A673 (cell line): ENCODE measurements around the gene CHRNA3. TPM values are rescaled to one million over a fixed set of nuclear protein-coding genes. Genes with fewer than 3 reads are reported as not detected.

Experiments used
- BruUV-seq: library from RNA; stranded (reverse); fragments of 400-500 nt; replicated peaks from 2 replicates; lab custom pipeline; 2021; lab: Mats Ljungman, UMichigan
- CTCF ChIA-PET: fragments of 300-600 bp; sonication (Branson Sonifier 250); formaldehyde crosslinking; loops from one replicate; lab custom pipeline; 2022; ENCODE audit warnings: antibody characterized with exemption; lab: Charles Lee
- POLR2A ChIA-PET: fragments of 300-600 bp; sonication (Branson Sonifier 250); formaldehyde crosslinking; loops from one replicate; lab custom pipeline; 2022; ENCODE audit warnings: antibody characterized with exemption; ENCODE audit not compliant: low non-redundant PET; lab: Charles Lee
- DNase-seq: peaks from one replicate; pipeline ENCODE4 v3.0.0-alpha.2; 2015; ENCODE audit warnings: low spot score
- H3K27ac ChIP-seq: fragments of 200-600 bp; sonication (generic); 2 replicates; pipeline ENCODE4 v1.5.1; 2016; ENCODE audit warnings: mixed run types, low read depth, mild to moderate bottlenecking, mixed read lengths, antibody characterized with exemption, low read length; ENCODE audit not compliant: poor library complexity, severe bottlenecking
- H3K27me3 ChIP-seq: fragments of 200-600 bp; sonication (generic); replicated peaks from 2 replicates; pipeline ENCODE4 v1.6.1; 2017; ENCODE audit warnings: mixed run types, low read depth, mild to moderate bottlenecking, mixed read lengths, antibody characterized with exemption, low read length; ENCODE audit not compliant: insufficient read depth, poor library complexity
- H3K36me3 ChIP-seq: fragments of 200-600 bp; sonication (generic); 2 replicates; pipeline ENCODE4 v1.6.1; 2016; ENCODE audit warnings: mixed run types, mild to moderate bottlenecking, mixed read lengths, antibody characterized with exemption, low read length; ENCODE audit not compliant: insufficient read depth, poor library complexity, severe bottlenecking
- H3K4me1 ChIP-seq: fragments of 200-600 bp; sonication (generic); 2 replicates; pipeline ENCODE4 v1.6.1; 2017; ENCODE audit warnings: mixed run types, mild to moderate bottlenecking, mixed read lengths, antibody characterized with exemption, low read length; ENCODE audit not compliant: insufficient read depth, poor library complexity, severe bottlenecking
- H3K4me3 ChIP-seq: fragments of 200-600 bp; sonication (generic); 2 replicates; pipeline ENCODE4 v1.5.1; 2016; ENCODE audit warnings: low read depth, mixed run types, mild to moderate bottlenecking, mixed read lengths, low read length; ENCODE audit not compliant: poor library complexity, severe bottlenecking
- H3K9me3 ChIP-seq: fragments of 200-600 bp; sonication (generic); 2 replicates; pipeline ENCODE4 v1.6.1; 2016; ENCODE audit warnings: mixed run types, low read depth, mild to moderate bottlenecking, mixed read lengths, antibody characterized with exemption, low read length; ENCODE audit not compliant: poor library complexity, severe bottlenecking
- CTCF ChIP-seq: fragments of 300-800, 200-600 bp; sonication (generic); conservative IDR thresholded peaks from 2 replicates; pipeline ENCODE4 v1.5.1; 2017; ENCODE audit warnings: low read depth, mild to moderate bottlenecking, antibody characterized with exemption, low read length, moderate library complexity, mixed read lengths
- EZH2 ChIP-seq: fragments of 200-600 bp; sonication (generic); IDR thresholded peaks from 2 replicates; pipeline ENCODE4 v1.6.1; 2017; ENCODE audit warnings: borderline replicate concordance, low read depth, mild to moderate bottlenecking, mixed read lengths, antibody characterized with exemption, low read length; ENCODE audit not compliant: poor library complexity, severe bottlenecking
- intact Hi-C: fragments of 100-400 bp; cut with micrococcal nuclease; formaldehyde crosslinking; loops from one replicate; pipeline ENCODE4 v1.10.0; 2022; ENCODE audit not compliant: unreplicated experiment
- total RNA-seq: library from RNA; stranded (reverse); gene quantifications from 2 replicates; pipeline ENCODE4 v1.2.3, GENCODE V29; 2021

The CHRNA3 gene
- total RNA-seq, 1 experiment from 2014 or later = not detected

DNA sequence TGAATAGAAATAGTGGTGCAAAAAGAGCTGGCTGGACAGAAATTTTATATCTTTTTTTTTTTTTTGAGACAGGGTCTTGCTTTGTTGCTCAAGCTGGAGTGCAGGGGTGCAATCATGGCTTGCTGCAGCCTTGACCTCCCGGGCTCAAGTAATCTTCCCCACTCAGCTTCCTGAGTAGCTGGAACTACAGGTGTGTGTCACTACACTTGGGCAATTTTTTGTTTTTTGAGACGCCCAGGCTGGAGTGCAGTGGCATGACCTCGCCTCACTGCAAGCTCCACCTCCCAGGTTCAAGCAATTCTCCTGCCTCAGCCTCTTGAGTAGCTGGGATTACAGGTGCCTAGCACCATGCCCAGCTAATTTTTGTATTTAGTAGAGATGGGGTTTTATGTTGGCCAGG is 22.4 kb downstream of the CHRNA3 start:
- Histone ChIP-seq H3K27me3 (no peaks in the 10 kb centered on the region), H3K36me3 (no peaks in the 10 kb centered on the region), H3K9me3 (no peaks in the 10 kb centered on the region), H3K4me3 (no peak overlapping the region), H3K27ac (no peak overlapping the region), H3K4me1 (no peaks in the 10 kb centered on the region)
- intact Hi-C loops = no loop called here
- ChIA-PET CTCF (interaction anchor here (1.2 kb wide), 1 partner anchor 333 kb away, joined by 3 read pairs; no protein-coding TSS in a partner anchor), POLR2A (interaction anchor here (0.5 kb wide), 1 partner anchor 35 kb away, joined by 8 read pairs; no protein-coding TSS in a partner anchor)
- no TSS peak for BruUV-seq
- DNase-seq = no peak
- TF ChIP-seq CTCF (no peak), EZH2 (no peak)

DNA sequence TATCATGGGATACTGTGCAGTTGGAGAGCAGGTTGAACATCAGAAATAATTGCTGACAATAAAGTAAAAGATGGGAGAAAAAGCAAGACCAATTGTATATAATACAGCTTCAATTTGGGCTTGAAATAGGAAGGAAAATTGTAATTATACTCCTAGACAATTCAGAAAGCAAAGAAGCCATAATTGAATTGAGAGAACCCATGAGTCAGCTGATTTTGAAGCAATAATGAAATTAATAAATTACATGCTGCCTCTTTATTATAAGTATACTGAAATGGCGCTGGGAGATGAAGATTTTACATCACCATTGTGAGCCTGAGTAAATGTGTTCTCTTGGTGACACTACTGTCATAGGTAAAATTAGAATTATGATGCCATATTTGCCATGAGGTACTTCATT is 23.2 kb downstream of the CHRNA3 start:
- intact Hi-C loops = no loop called here
- POLR2A ChIA-PET = no interaction called here
- CTCF ChIA-PET = interaction anchor here (1.2 kb wide), 1 partner anchor 332 kb away, joined by 3 read pairs; no protein-coding TSS in a partner anchor
- Histone ChIP-seq H3K36me3 (no peaks in the 10 kb centered on the region), H3K4me1 (no peaks in the 10 kb centered on the region), H3K9me3 (no peaks in the 10 kb centered on the region), H3K4me3 (no peak overlapping the region), H3K27ac (no peak overlapping the region), H3K27me3 (no peaks in the 10 kb centered on the region)
- DNase-seq = no peak
- BruUV-seq = no TSS peak
- no peak for TF ChIP-seq CTCF
- no peak for TF ChIP-seq EZH2

- TF ChIP-seq CTCF = no peak
- TF ChIP-seq EZH2 = no peak
- ChIA-PET POLR2A (no interaction called here), CTCF (interaction anchor here (0.6 kb wide), 1 partner anchor 9 kb away, joined by 6 read pairs; no protein-coding TSS in a partner anchor)
- peaks cover 9% of the 10 kb centered on the region for H3K4me1 ChIP-seq
- BruUV-seq = no TSS peak
- intact Hi-C loops = no loop called here
- H3K9me3 ChIP-seq = no peaks in the 10 kb centered on the region
- no peak overlapping the region for H3K27ac ChIP-seq
- H3K4me3 ChIP-seq = no peak overlapping the region
- no peaks in the 10 kb centered on the region for H3K27me3 ChIP-seq
- no peak for DNase-seq
- H3K36me3 ChIP-seq = no peaks in the 10 kb centered on the region
Measured at GRCh38 chr15:78574944-78575343, 45.9 kb downstream of the CHRNA3 start.
